WTC11 (cell line): ENCODE results near the gene ATG7.

ENCODE experiments used
- ATF6 ChIP-seq: sonication (generic); formaldehyde crosslinking; IDR thresholded peaks from 2 replicates; pipeline ENCODE4 v1.8.1; 2023; ENCODE audit warnings: mild to moderate bottlenecking, missing genetic modification reagents
- CTCF ChIP-seq: fragments of 200-600 bp; IDR thresholded peaks from 2 replicates; pipeline ENCODE4 v1.8.0; 2022; ENCODE audit warnings: antibody characterized with exemption
- E2F5 ChIP-seq: sonication (generic); formaldehyde crosslinking; IDR thresholded peaks from 2 replicates; pipeline ENCODE4 v1.8.1; 2022; ENCODE audit warnings: mild to moderate bottlenecking, moderate library complexity, missing genetic modification reagents
- FOXJ3 ChIP-seq: sonication (generic); formaldehyde crosslinking; IDR thresholded peaks from 2 replicates; pipeline ENCODE4 v1.9.0; 2021; ENCODE audit warnings: missing genetic modification reagents, mild to moderate bottlenecking, borderline replicate concordance
- FOXK1 ChIP-seq: sonication (generic); formaldehyde crosslinking; IDR thresholded peaks from 2 replicates; pipeline ENCODE4 v1.8.0; 2022; ENCODE audit warnings: mild to moderate bottlenecking, moderate library complexity, missing genetic modification reagents
- FOXP1 ChIP-seq: sonication (generic); formaldehyde crosslinking; IDR thresholded peaks from 2 replicates; pipeline ENCODE4 v1.8.0; 2022; ENCODE audit warnings: missing genetic modification reagents, mild to moderate bottlenecking, moderate library complexity, borderline replicate concordance
- JUN ChIP-seq: sonication (generic); formaldehyde crosslinking; IDR thresholded peaks from 2 replicates; pipeline ENCODE4 v1.8.0; 2023; ENCODE audit warnings: mild to moderate bottlenecking, missing genetic modification reagents
- MAX ChIP-seq: sonication (generic); formaldehyde crosslinking; IDR thresholded peaks from 2 replicates; pipeline ENCODE4 v1.8.0; 2022; ENCODE audit warnings: mild to moderate bottlenecking, missing genetic modification reagents
- NR1H2 ChIP-seq: sonication (generic); formaldehyde crosslinking; IDR thresholded peaks from 2 replicates; pipeline ENCODE4 v1.9.0; 2021; ENCODE audit warnings: mild to moderate bottlenecking, moderate library complexity, missing genetic modification reagents
- SOX15 ChIP-seq: fragments of 250-450 bp; sonication (Bioruptor Pico); IDR thresholded peaks from 2 replicates; pipeline ENCODE4 v1.9.0; 2021; ENCODE audit warnings: mild to moderate bottlenecking
- SP1 ChIP-seq: sonication (generic); formaldehyde crosslinking; conservative IDR thresholded peaks from 2 replicates; pipeline ENCODE4 v1.8.1; 2022; ENCODE audit warnings: missing genetic modification reagents
- TEAD4 ChIP-seq: sonication (generic); formaldehyde crosslinking; IDR thresholded peaks from 2 replicates; pipeline ENCODE4 v1.8.0; 2022; ENCODE audit warnings: mild to moderate bottlenecking, missing genetic modification reagents
- ZNF317 ChIP-seq: sonication (generic); formaldehyde crosslinking; IDR thresholded peaks from 2 replicates; pipeline ENCODE4 v1.8.1; 2023; ENCODE audit warnings: low read depth, mild to moderate bottlenecking, moderate library complexity, missing genetic modification reagents, borderline replicate concordance
- ZNF671 ChIP-seq: fragments of 250-450 bp; sonication (Bioruptor Pico); IDR thresholded peaks from 2 replicates; pipeline ENCODE4 v1.8.0; 2021; ENCODE audit warnings: mild to moderate bottlenecking

GRCh38 chr3:11529281-11529680 lies 257.1 kb downstream of the ATG7 start:
- TF ChIP-seq CTCF: no peak
- TF ChIP-seq ZNF317 (CRISPR knock-in tag): no peak
- TF ChIP-seq SP1 (CRISPR knock-in tag): no peak
- no peak for TF ChIP-seq NR1H2 (CRISPR knock-in tag)
- TF ChIP-seq FOXK1: no peak
- no peak for TF ChIP-seq MAX
- no peak for TF ChIP-seq FOXP1
- TF ChIP-seq FOXJ3 (CRISPR knock-in tag): no peak
- no peak for TF ChIP-seq SOX15 (CRISPR knock-in tag)
- TF ChIP-seq JUN (CRISPR knock-in tag): no peak
- no peak for TF ChIP-seq ATF6 (CRISPR knock-in tag)
- no peak for TF ChIP-seq ZNF671 (CRISPR knock-in tag)
- no peak for TF ChIP-seq TEAD4 (CRISPR knock-in tag)
- no peak for TF ChIP-seq E2F5 (CRISPR knock-in tag)
